GM19043 (cell line): ENCODE measurements around the gene FREM1.

ENCODE experiments used
- ATAC-seq: cut with Tn5 transposase; IDR thresholded peaks from one replicate; pipeline ENCODE4 v1.9.1; 2021; ENCODE audit warnings: low read depth; ENCODE audit not compliant: unreplicated experiment

FREM1 gene

DNA sequence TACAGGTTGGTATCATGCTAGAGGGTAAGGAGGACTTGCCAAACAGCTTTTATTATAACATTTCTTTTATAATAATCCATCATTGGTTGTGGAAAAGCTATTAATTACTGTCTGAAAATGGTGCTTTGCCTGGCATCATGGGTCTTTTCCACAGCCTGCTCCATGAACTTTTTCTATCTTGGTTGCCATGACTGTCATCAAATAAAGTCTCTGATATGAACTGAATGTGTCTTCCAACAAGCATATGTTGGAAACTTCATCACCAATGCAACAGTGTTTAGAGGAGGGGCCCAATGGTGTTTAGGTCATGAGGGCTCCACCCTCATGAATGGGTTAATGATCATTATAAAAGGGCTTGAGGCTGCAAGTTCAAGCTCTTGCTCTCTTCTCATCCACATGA, 81.0 kb downstream of the FREM1 start:
- no peak for ATAC-seq

DNA sequence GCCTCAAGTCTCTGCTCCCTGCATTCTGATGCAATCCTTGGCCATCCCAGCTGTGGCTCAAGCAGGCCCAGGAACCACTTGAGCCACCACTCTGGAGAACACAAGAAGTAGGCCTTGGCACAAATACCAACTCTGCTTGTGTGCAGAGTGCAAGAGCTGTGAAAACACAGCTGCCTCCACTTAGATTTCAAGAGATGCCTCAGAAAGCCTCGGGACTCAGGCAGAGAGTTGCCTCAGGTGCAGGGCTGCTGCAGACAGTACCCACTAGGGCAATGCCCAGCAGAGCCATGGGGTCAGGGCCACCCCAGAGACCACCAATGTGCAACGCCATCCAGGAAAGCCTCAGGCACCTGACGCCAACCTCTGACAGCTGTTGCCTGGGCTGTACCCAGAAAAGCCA, 82.4 kb downstream of the FREM1 start:
- no peak for ATAC-seq

DNA sequence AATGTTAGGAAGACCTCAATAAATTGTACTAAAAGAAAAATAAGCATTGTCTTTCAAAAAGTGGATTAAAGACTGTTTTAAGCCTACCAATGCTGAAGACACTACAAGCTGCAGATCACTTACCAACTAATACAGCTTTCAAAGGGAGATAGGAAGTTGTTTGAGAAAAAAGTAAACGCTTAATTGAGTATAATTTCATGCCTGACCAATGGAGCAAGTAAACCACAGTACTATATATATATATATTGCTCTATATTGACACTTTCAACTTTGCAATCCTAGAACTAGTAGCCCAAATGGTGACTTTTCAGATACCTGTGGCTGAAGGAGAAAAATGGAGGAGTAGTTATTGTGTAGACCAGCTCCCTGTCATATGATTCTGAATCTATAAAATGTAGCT, 85.7 kb downstream of the FREM1 start:
- no peak for ATAC-seq

DNA sequence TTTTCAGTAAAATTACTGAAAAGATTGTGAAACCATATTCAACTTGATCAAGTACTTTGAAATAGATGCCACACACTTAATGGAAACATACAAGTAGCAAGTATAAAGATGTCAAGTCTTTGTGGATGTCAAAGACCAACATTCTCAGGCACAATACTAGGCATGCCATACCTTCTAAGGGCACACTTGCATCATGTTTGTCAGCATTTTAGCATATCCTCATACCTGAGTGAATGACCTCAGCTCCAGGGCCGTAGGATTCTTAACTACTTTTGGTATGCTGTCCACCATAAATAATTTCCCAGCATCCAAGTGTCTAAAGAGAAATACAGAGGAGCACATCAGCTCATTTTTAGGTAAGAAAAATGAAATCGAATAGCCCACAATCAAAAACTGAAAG, 86.4 kb downstream of the FREM1 start:
- ATAC-seq = no peak

DNA sequence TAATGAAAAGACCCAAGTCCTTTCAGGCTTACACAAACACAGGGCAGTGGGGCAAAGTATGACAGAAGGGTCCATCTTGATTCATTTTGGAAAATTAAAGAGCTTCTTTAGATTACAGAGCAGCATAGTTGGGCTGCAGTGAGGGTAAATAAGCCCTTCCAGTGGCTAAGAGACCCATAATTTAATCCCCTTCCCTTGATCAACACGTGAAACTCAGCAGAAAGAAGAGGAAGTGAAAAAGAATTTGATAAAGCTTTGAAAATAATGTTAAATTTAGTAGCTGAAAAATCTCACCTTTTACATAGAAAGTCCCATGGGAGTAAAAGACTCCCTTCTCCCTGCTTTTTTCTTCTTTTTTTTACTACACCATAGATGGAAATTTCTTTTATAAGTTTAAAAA, 87.6 kb downstream of the FREM1 start:
- no peak for ATAC-seq

DNA sequence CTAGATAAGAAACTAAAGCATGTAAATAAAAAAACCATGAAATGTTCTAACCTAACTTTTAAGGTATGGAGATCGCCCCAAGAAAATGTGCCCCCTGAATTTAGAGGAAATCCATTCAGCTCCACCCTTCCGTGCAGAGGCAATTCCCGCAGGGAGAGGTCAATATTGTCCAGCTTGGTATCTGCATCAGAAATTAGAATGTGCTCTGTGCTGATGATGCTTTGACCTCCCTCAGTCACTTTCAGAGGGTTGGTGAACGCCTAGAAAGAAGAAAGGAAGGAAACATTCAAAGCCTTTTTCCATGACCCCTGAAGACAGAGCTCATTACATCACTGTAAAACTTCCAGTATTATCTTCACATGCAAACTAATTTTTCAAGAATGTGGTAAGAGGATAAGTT, 91.0 kb downstream of the FREM1 start:
- no peak for ATAC-seq

DNA sequence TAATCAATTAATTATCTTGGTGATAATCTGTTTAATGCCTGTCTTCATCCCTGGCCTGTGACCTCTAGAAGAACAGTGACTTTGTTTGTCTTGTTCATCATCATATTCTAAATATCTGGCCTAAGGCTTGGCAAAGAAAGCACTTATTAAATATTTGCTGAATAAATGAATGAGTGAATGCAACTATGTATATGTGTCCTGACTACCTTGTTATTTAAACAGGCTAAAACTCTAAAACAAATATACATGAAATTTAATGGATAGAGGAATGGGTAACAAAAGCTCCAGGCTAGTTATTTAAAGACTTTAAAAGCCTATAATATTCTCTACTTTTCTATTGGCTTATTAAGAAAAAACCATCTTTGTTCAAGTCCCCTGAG, 96.0 kb downstream of the FREM1 start:
- ATAC-seq = no peak

DNA sequence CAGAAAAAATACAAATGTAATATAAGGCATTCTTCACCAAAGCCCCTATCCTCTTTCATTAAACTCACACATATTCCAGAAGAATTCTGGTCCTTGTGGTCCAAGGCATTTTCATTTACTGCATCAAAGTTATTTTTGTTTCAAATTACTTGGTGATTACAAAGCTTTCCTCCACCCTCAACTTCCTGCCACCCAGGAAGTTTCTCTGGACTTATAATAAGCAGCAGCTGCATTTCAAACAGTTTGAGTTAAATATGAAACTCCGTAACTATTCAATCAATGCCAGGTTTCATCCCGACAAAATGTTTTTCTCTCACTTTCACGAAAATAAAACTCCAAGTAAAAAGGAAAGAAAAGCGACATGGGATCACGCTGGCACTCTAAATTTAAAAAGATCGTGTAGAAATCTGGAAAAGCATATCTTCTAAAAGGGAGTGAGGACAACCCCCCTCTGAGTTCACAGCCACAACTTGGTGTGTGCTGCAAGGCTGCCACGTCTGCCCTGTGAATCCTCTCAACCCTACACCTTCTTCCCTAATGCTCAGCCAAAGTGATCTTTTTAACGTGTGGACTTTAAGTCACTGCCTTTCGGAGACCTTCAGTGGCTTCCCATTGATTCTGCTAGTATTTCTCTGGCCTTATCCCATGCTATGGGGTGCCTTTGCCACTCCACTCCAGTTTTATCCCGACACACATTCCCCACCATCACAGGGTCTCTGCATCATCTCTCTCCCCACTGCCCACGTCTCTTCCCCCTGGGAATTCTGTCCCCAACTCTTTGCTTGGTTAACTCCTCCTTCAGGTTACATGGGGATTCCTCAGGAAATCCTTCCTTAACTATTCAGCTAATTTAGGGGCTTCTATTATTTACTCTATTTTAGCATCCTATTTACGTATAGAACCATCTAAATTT, 96.6 kb downstream of the FREM1 start:
- ATAC-seq = no peak

DNA sequence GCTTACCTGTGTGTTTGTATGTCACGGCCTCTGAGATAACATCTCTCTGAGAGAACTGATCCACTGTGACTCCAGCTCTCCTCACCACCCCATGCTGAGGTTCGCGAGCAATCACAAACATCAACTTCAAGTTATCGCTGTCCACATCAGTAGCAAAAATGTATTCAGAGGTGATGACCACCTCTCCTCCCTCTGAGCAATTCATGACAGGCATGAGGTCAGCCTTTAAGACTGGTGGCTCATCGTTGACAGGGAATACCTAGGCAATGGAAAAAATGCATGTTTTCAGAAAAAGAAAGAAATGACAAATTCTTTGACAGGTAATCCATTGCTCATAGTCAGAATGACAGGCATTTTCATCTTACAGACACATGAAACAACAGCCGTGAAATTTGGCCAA, 97.4 kb downstream of the FREM1 start:
- no peak for ATAC-seq

DNA sequence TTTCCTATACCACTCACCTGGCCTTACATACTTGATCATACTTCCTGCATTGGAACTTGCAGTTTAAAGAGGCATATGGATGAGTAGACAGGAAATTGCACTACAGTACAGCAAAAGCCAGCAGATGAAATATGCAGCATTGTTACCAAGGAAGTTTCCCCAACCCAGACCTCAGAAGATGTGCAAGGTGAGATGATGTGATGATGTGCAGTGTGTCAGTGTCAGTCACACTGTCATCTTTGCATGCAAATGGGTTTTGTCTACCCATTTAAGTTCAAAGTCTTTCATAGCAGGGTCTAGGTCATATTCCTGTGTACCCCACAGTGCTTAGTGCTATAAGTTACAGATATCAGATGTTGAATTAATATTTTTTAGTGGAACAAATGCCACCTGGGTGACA, 98.4 kb downstream of the FREM1 start:
- ATAC-seq = no peak

DNA sequence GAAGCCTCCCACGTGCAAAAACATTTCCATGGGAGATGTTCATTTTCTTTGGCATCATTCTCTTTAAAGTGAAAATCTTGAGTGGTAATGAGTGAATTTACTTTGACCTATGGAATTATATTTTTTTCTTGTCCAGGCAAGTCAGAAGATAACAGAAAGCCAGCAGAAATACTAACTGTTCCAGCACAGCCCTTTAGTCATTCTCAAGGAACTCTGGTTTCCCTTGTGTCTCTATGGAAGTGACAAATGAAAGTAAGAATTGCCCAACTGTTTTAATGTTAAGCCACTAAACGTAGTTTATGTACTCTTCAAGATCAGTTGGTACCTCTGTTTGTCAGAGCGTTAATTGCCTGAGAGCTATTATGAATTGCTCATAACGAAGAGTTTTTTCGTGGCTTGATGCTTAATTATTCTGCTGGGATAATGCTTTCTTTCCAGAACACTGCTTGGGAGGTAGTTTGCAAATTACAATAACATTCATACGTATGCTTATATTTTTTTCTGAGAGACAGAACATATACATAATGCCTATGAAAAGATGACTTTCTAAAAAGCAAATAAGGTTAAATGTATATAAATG, 103.2 kb downstream of the FREM1 start:
- ATAC-seq = no peak

DNA sequence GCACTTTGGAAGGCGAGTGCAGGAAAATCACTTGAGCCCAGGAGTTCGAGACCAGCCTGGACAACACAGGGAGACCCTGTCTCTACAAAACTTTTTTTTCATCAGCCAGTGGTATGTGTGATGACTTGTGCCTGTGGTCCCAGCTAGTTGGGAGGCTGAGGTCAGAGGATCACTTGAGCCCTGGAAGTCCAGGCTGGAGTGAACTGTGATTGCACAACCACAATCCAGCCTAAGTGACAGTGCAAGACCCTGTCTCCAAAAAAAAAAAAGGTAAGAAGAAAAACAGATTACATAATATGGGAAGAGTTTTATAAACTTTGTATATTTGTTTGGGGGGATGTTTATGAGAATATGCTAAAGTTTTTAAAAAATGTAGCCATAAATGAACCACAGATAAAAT, 111.2 kb downstream of the FREM1 start:
- ATAC-seq = no peak

DNA sequence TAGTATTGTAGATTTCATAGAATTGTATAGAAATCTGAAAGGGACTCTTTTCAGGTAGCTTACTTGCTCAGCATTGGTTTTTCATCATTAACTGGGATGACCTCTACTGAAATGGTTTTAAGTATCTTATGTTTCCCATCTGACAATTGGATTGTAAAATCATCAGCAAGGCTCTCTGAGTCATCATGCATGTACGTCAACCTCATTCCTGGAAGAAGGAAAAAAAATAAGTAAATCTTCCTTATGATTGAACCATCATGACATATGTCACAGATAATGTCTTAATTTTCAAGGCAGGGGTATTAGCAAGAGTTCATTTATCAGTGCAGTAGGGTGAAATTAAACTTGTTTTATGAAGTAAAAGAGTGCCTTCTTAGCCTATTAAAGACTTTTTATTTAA, 112.8 kb downstream of the FREM1 start:
- no peak for ATAC-seq

DNA sequence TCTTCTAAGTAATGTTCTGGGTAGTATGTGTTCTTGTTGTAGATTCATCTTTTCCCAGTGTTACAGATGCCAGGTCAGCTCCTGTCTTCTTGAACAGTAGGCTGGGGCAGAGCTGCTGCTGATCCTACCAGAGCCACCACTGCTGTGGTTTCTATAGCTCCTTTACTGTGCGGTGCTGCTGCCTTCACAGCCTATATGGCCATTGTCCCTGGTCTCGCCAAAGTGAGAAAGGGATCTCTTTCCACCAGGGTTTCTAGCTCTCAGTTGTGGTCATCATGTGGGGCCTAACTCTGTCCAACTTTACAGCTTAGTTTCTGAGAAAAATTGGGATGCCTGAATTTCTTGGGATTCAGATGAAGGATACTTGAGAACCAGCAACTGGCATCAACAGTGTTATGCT, 116.8 kb downstream of the FREM1 start:
- no peak for ATAC-seq

DNA sequence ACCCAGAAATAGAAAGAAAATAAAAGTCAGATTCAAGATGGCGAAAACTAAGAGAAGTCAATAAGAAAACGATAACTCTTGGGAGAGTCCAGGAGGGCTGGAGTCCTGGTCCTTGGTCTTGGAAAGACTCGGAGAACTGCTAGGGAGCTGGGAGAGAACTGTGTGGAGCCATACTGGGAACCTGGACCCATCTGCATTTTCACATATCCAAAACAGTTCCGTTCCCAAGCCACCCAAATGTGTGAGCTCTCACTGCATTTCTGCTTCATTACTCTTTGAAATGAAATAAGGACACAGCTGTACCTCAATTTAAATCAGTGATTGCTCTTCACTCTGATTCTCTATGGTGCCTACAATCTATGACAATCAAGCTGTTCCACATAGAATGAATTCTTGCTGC, 119.6 kb downstream of the FREM1 start:
- no peak for ATAC-seq

DNA sequence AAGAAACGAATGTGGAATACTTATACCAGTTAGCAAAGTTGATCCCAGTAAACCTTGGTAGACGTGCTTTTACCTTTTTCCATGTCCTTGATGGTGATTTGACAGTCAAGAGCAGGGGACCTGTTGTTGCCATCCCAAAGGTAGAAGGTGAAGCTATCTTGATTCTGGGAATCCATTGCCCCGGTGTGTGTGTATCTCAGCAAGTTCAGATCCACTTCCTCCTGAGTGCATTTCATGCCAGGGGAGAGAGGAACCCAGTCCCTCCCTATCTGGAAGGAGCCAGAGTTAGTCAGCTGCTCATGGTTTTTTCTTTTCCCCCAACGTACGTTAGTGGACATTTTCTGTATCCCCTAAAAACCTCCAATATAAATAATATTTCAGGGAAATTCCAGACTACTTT, 121.4 kb downstream of the FREM1 start:
- no peak for ATAC-seq

DNA sequence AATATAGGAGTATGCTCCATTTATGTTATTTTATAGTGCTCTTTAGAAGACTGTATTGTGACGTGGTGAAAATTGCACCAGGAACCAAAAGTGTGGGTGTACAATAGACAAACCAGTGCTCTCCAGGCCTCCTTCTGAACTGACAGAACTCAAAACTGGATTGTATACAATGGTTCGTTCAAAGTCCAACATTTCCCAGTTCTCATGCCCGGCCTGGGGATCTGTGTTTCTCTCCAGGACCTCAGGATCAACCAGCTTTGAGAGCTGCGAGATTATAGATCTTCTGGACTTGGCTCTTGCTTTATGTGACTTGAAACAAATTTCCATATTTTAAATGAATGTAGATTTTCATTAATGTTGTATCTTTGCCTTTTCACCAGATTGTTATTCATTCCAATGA, 126.9 kb downstream of the FREM1 start:
- ATAC-seq = no peak

DNA sequence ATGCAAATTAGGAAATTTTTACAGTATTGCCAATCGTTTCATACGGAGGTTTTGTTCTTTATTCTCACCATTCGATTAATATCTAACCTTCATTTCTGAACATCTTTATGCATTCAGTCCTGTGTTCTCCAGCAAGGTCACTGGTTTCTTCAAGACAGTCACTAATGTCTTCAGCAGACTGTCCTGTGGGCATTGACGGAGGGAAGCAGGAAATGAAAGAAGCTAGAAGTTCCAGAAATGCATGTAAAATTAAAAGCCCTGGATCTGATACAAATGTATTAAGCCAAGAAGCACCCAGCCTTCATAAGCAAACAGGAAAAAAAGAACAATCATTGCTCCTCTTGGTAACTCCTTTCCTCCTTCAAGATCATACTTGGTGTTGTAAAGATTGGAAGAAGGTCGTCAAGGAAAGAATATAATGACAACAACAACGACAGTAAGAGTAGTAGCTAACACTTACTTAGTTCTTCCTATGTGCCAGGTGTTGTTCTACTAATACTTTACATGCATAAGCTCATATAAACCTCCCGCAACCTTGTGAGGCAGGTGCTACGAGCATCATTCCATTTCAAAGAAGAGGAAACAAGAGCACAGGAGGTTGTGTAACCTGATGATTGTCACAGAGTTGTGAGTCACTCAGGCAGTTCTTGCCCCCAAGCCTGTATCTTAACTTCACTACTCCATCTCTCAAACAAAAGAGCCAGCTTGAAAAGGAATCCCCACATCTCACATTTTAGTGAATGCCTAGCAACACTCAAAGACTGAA, 127.8 kb downstream of the FREM1 start:
- no peak for ATAC-seq

DNA sequence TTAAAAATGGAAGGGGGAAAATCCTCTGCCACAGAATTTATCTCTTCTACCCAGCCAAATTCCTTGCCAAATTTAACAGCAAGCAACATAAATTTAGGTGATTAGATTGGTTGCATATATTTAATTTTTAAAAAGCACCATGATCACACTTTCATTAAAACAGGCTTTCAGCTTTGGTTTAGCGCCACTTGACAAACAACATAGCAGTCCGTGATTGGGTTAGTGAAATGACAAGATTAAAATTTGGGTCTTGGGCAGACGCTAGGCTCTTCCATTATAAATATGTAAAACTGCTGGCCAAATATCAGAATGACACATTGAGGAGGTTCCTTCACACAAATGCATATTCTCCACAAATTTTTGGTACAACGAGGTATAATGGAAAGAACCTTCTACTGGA, 129.5 kb downstream of the FREM1 start:
- no peak for ATAC-seq

DNA sequence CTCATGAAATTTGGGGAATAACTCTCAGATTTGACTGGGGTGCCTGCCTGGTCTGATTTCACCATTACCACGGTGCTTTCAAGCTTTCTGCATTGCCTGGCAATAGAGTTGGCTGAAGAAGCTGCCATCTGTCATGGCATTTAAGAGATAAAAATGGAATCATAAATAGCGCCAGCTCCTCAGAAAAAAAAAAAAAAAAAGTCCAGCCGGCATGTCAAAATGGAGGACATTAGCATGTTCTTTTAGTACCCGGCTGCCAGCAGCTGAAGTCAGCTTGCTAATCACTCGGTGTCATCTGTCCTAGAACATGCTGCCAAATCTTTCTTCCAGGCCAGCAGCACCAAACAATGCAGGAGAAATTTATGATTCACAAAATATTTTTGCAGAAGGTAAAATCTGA, 130.0 kb downstream of the FREM1 start:
- ATAC-seq = no peak

DNA sequence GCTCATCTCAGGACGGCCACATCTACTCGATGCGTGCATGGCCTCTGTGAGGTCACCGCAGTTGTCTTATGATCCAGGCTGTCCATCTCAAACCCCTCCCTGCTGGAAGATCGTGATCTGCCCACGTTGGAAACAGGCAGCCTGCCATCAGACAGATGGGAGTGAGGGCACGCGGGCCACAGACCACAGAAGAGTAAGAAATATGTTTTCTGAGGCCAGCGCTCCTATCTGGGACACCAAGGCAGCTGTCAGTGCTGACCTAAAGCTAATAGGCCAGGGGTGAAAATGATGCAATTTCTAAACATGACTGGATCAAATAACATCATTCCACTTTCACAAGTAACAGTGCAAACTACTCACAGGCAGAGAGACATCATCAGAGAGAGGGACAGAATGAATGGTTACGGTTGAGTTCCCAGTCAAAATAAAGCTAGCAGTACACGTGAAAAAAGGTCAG, 130.6 kb downstream of the FREM1 start:
- no peak for ATAC-seq

DNA sequence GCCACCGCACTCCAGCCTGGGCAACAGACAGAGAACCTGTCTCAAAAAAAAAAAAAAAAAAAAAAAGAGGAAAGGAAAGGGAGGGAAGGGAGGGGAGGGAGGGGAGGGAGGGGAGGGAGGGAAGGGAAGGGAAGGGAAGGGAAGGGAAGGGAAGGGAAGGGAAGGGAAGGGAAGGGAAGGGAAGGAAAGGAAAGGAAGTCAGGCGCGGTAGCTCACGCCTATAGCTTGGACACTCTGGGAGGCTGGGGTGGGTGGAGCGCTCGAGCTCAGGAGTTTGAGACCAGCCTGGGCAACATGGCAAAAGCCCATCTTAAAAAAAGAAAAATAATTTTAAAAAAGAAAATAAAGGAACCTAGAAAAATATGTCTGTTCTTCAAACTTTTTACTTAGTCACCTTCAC, 131.7 kb downstream of the FREM1 start:
- ATAC-seq = no peak
